ENCODE results near the gene CYP46A1.
"Not testable (repeated sequence)": the region's sequence is repeated elsewhere in the genome, so short reads cannot be mapped to it uniquely, and the experiment has no call there.

Gene CYP46A1

GRCh38 chr14:99656171-99656570, 27.9 kb upstream of the CYP46A1 start:
- Histone ChIP-seq H3K4me3 (ENCODE audit: low read length) (no peak overlapping the region), H3K36me3 (ENCODE audit: control insufficient read depth, insufficient read depth, low read length) (no peaks in the 10 kb centered on the region), H3K4me1 (ENCODE audit: control insufficient read depth, insufficient read depth, low read length) (peaks cover 7% of the 10 kb centered on the region), H3K27me3 (ENCODE audit: control insufficient read depth, insufficient read depth, low read length) (peaks cover 5% of the 10 kb centered on the region; the same call in 1 of the 2 replicates), H3K27ac (ENCODE audit: low read length) (no peak overlapping the region), H3K9me3 (ENCODE audit: control insufficient read depth, insufficient read depth, low read length) (no peaks in the 10 kb centered on the region)
- DNase-seq (ENCODE audit: low read depth, low spot score), result no peak
- WGBS (ENCODE audit: insufficient coverage, insufficient read length), result no CpG with 5 or more reads among the region's 5 CpGs

- no peaks in the 10 kb centered on the region for H3K9me3 ChIP-seq (ENCODE audit: control insufficient read depth, insufficient read depth, low read length)
- no peak overlapping the region for H3K4me3 ChIP-seq (ENCODE audit: low read length)
- H3K27ac ChIP-seq (ENCODE audit: low read length), result no peak overlapping the region
- no peak for DNase-seq (ENCODE audit: low read depth, low spot score)
- no CpG with 5 or more reads among the region's 1 CpG for WGBS (ENCODE audit: insufficient coverage, insufficient read length)
- peaks cover 5% of the 10 kb centered on the region; the same call in 1 of the 2 replicates for H3K27me3 ChIP-seq (ENCODE audit: control insufficient read depth, insufficient read depth, low read length)
- H3K36me3 ChIP-seq (ENCODE audit: control insufficient read depth, insufficient read depth, low read length), result no peaks in the 10 kb centered on the region
- peaks cover 7% of the 10 kb centered on the region for H3K4me1 ChIP-seq (ENCODE audit: control insufficient read depth, insufficient read depth, low read length)
Observed at GRCh38 chr14:99657645-99658155, 26.4 kb upstream of the CYP46A1 start.

GRCh38 chr14:99658218-99658845, 25.8 kb upstream of the CYP46A1 start:
- H3K27me3 ChIP-seq (ENCODE audit: control insufficient read depth, insufficient read depth, low read length), result peaks cover 5% of the 10 kb centered on the region; the same call in 1 of the 2 replicates
- WGBS (ENCODE audit: insufficient coverage, insufficient read length), result no CpG with 5 or more reads among the region's 15 CpGs
- H3K27ac ChIP-seq (ENCODE audit: low read length), result no peak overlapping the region

GRCh38 chr14:99659333-99659741, 24.8 kb upstream of the CYP46A1 start:
- Histone ChIP-seq H3K4me3 (ENCODE audit: low read length) (peak overlapping the region; percentile 60; the same call in 1 of the 2 replicates), H3K27ac (ENCODE audit: low read length) (no peak overlapping the region), H3K9me3 (ENCODE audit: control insufficient read depth, insufficient read depth, low read length) (no peaks in the 10 kb centered on the region), H3K36me3 (ENCODE audit: control insufficient read depth, insufficient read depth, low read length) (no peaks in the 10 kb centered on the region), H3K27me3 (ENCODE audit: control insufficient read depth, insufficient read depth, low read length) (peaks cover 5% of the 10 kb centered on the region; the same call in 1 of the 2 replicates), H3K4me1 (ENCODE audit: control insufficient read depth, insufficient read depth, low read length) (peaks cover 13% of the 10 kb centered on the region)
- DNase-seq (ENCODE audit: low read depth, low spot score), result no peak
- no CpG with 5 or more reads among the region's 58 CpGs for WGBS (ENCODE audit: insufficient coverage, insufficient read length)

More at GRCh38 chr14:99658218-99658845, 25.8 kb upstream of the CYP46A1 start:
- no peaks in the 10 kb centered on the region for H3K36me3 ChIP-seq (ENCODE audit: control insufficient read depth, insufficient read depth, low read length)
- DNase-seq (ENCODE audit: low read depth, low spot score), result no peak
- peaks cover 9% of the 10 kb centered on the region for H3K4me1 ChIP-seq (ENCODE audit: control insufficient read depth, insufficient read depth, low read length)
- H3K4me3 ChIP-seq (ENCODE audit: low read length), result no peak overlapping the region
- H3K9me3 ChIP-seq (ENCODE audit: control insufficient read depth, insufficient read depth, low read length), result no peaks in the 10 kb centered on the region

GRCh38 chr14:99660006-99660566, 24.0 kb upstream of the CYP46A1 start:
- no peak for DNase-seq (ENCODE audit: low read depth, low spot score)
- Histone ChIP-seq H3K27me3 (ENCODE audit: control insufficient read depth, insufficient read depth, low read length) (peaks cover 5% of the 10 kb centered on the region; the same call in 1 of the 2 replicates), H3K4me3 (ENCODE audit: low read length) (peak overlapping the region; percentile 20; the same call in 1 of the 2 replicates), H3K27ac (ENCODE audit: low read length) (no peak overlapping the region), H3K36me3 (ENCODE audit: control insufficient read depth, insufficient read depth, low read length) (no peaks in the 10 kb centered on the region), H3K4me1 (ENCODE audit: control insufficient read depth, insufficient read depth, low read length) (peaks cover 15% of the 10 kb centered on the region), H3K9me3 (ENCODE audit: control insufficient read depth, insufficient read depth, low read length) (no peaks in the 10 kb centered on the region)
- WGBS (ENCODE audit: insufficient coverage, insufficient read length), result no CpG with 5 or more reads among the region's 37 CpGs

GRCh38 chr14:99660794-99661193, 23.3 kb upstream of the CYP46A1 start:
- H3K27ac ChIP-seq (ENCODE audit: low read length), result no peak overlapping the region
- peaks cover 5% of the 10 kb centered on the region; the same call in 1 of the 2 replicates for H3K27me3 ChIP-seq (ENCODE audit: control insufficient read depth, insufficient read depth, low read length)
- DNase-seq (ENCODE audit: low read depth, low spot score), result no peak
- no peaks in the 10 kb centered on the region for H3K36me3 ChIP-seq (ENCODE audit: control insufficient read depth, insufficient read depth, low read length)
- H3K4me1 ChIP-seq (ENCODE audit: control insufficient read depth, insufficient read depth, low read length), result peaks cover 15% of the 10 kb centered on the region
- H3K4me3 ChIP-seq (ENCODE audit: low read length), result no peak overlapping the region
- no peaks in the 10 kb centered on the region for H3K9me3 ChIP-seq (ENCODE audit: control insufficient read depth, insufficient read depth, low read length)
- WGBS (ENCODE audit: insufficient coverage, insufficient read length), result no CpG with 5 or more reads among the region's 4 CpGs

GRCh38 chr14:99661206-99661605, 22.9 kb upstream of the CYP46A1 start:
- H3K27ac ChIP-seq (ENCODE audit: low read length); H3K9me3 ChIP-seq (ENCODE audit: control insufficient read depth, insufficient read depth, low read length); H3K36me3 ChIP-seq (ENCODE audit: control insufficient read depth, insufficient read depth, low read length); H3K4me3 ChIP-seq (ENCODE audit: low read length); H3K27me3 ChIP-seq (ENCODE audit: control insufficient read depth, insufficient read depth, low read length); DNase-seq (ENCODE audit: low read depth, low spot score): not testable (repeated sequence)
- H3K4me1 ChIP-seq (ENCODE audit: control insufficient read depth, insufficient read depth, low read length), result peaks cover 15% of the 10 kb centered on the region

GRCh38 chr14:99662846-99663245, 21.3 kb upstream of the CYP46A1 start:
- H3K4me1 ChIP-seq (ENCODE audit: control insufficient read depth, insufficient read depth, low read length), result peaks cover 19% of the 10 kb centered on the region
- H3K27ac ChIP-seq (ENCODE audit: low read length), result no peak overlapping the region
- peaks cover 5% of the 10 kb centered on the region; the same call in 1 of the 2 replicates for H3K27me3 ChIP-seq (ENCODE audit: control insufficient read depth, insufficient read depth, low read length)
- H3K36me3 ChIP-seq (ENCODE audit: control insufficient read depth, insufficient read depth, low read length), result no peaks in the 10 kb centered on the region
- no peak overlapping the region for H3K4me3 ChIP-seq (ENCODE audit: low read length)
- DNase-seq (ENCODE audit: low read depth, low spot score), result no peak
- WGBS (ENCODE audit: insufficient coverage, insufficient read length), result no CpG with 5 or more reads among the region's 10 CpGs
- H3K9me3 ChIP-seq (ENCODE audit: control insufficient read depth, insufficient read depth, low read length), result no peaks in the 10 kb centered on the region

- Histone ChIP-seq H3K9me3 (ENCODE audit: control insufficient read depth, insufficient read depth, low read length) (no peaks in the 10 kb centered on the region), H3K36me3 (ENCODE audit: control insufficient read depth, insufficient read depth, low read length) (no peaks in the 10 kb centered on the region), H3K4me3 (ENCODE audit: low read length) (no peak overlapping the region), H3K27me3 (ENCODE audit: control insufficient read depth, insufficient read depth, low read length) (peaks cover 3% of the 10 kb centered on the region; the same call in 1 of the 2 replicates), H3K4me1 (ENCODE audit: control insufficient read depth, insufficient read depth, low read length) (peaks cover 19% of the 10 kb centered on the region), H3K27ac (ENCODE audit: low read length) (no peak overlapping the region)
- WGBS (ENCODE audit: insufficient coverage, insufficient read length), result no CpG with 5 or more reads among the region's 12 CpGs
- no peak for DNase-seq (ENCODE audit: low read depth, low spot score)
Observed at GRCh38 chr14:99663386-99664057, 20.6 kb upstream of the CYP46A1 start.

GRCh38 chr14:99664058-99664936, 19.8 kb upstream of the CYP46A1 start:
- H3K4me3 ChIP-seq (ENCODE audit: low read length), result no peak overlapping the region
- DNase-seq (ENCODE audit: low read depth, low spot score), result peak; percentile 87
- no peak overlapping the region for H3K27ac ChIP-seq (ENCODE audit: low read length)
- H3K4me1 ChIP-seq (ENCODE audit: control insufficient read depth, insufficient read depth, low read length), result peaks cover 19% of the 10 kb centered on the region
- no peaks in the 10 kb centered on the region for H3K9me3 ChIP-seq (ENCODE audit: control insufficient read depth, insufficient read depth, low read length)
- no CpG with 5 or more reads among the region's 8 CpGs for WGBS (ENCODE audit: insufficient coverage, insufficient read length)
- H3K27me3 ChIP-seq (ENCODE audit: control insufficient read depth, insufficient read depth, low read length), result peaks cover 3% of the 10 kb centered on the region; the same call in 1 of the 2 replicates
- no peaks in the 10 kb centered on the region for H3K36me3 ChIP-seq (ENCODE audit: control insufficient read depth, insufficient read depth, low read length)
